HEK293 (cell line): ENCODE data around the gene FOSL1.

ENCODE experiments used
- CTCF ChIA-PET: fragments of 350-600 bp; formaldehyde crosslinking; extraction: SDS; loops from one replicate; lab custom pipeline; 2021; ENCODE audit warnings: antibody characterized with exemption; lab: Yijun Ruan, JAX
- POLR2A ChIA-PET: fragments of 300-600 bp; formaldehyde crosslinking; extraction: SDS; loops from one replicate; lab custom pipeline; 2020; ENCODE audit warnings: antibody characterized with exemption, inconsistent platforms; lab: Yijun Ruan, JAX
- H3K27ac ChIP-seq: fragments of 200-500 bp; sonication (Bioruptor generic); 2 replicates; pipeline ENCODE4 v1.5.1; 2014; ENCODE audit warnings: low read depth, low read length, control low read depth, inconsistent platforms; ENCODE audit errors: extremely low read depth
- H3K36me3 ChIP-seq, 2 experiments: fragments of 200-500 bp in 1 of 2; sonication (Bioruptor generic) in 1 of 2; 1 replicate in 1 of 2; 2 replicates in 1 of 2; pipeline ENCODE4 v1.5.1; 2014 to 2017; ENCODE audit warnings: inconsistent platforms in 2 of 2, low read length in 2 of 2; ENCODE audit not compliant: control insufficient read depth in 2 of 2, insufficient read depth in 1 of 2
- H3K4me1 ChIP-seq: fragments of 200-500 bp; sonication (Bioruptor generic); 2 replicates; pipeline ENCODE4 v1.5.1; 2014; ENCODE audit warnings: mild to moderate bottlenecking, low read length, inconsistent platforms; ENCODE audit not compliant: control insufficient read depth, insufficient read depth
- H3K4me3 ChIP-seq: 2 replicates; pipeline ENCODE4 v1.5.1; 2011; ENCODE audit warnings: low read depth, mild to moderate bottlenecking, control low read depth, low read length, moderate library complexity
- H3K9me3 ChIP-seq: fragments of 200-500 bp; sonication (Bioruptor generic); 2 replicates; pipeline ENCODE4 v1.5.1; 2014; ENCODE audit warnings: low read depth, low read length, inconsistent platforms; ENCODE audit not compliant: control insufficient read depth, insufficient read depth
- GLIS2 ChIP-seq: fragments of 450-650 bp; formaldehyde crosslinking; IDR thresholded peaks from 2 replicates; pipeline ENCODE4 v1.5.1; 2016; ENCODE audit warnings: missing biosample characterization, missing genetic modification characterization
- HOXC10 ChIP-seq: sonication (generic); formaldehyde crosslinking; IDR thresholded peaks from 2 replicates; pipeline ENCODE4 v1.8.1; 2023; ENCODE audit warnings: mild to moderate bottlenecking, missing genetic modification reagents
- MEIS1 ChIP-seq: sonication (generic); formaldehyde crosslinking; IDR thresholded peaks from 2 replicates; pipeline ENCODE4 v1.8.1; 2022; ENCODE audit warnings: missing genetic modification reagents, mild to moderate bottlenecking, borderline replicate concordance
- ZBTB10 ChIP-seq: fragments of 450-650 bp; formaldehyde crosslinking; IDR thresholded peaks from 2 replicates; pipeline ENCODE4 v1.5.1; 2016; ENCODE audit warnings: missing biosample characterization, missing genetic modification characterization
- ZBTB20 ChIP-seq: fragments of 450-650 bp; formaldehyde crosslinking; IDR thresholded peaks from 2 replicates; pipeline ENCODE4 v1.5.1; 2016; ENCODE audit warnings: missing biosample characterization, missing genetic modification characterization
- ZBTB48 ChIP-seq: fragments of 450-650 bp; formaldehyde crosslinking; IDR thresholded peaks from 2 replicates; pipeline ENCODE4 v1.5.1; 2016; ENCODE audit warnings: missing biosample characterization, missing genetic modification characterization
- ZBTB8A ChIP-seq: fragments of 450-650 bp; formaldehyde crosslinking; IDR thresholded peaks from 2 replicates; pipeline ENCODE4 v1.5.1; 2016; ENCODE audit warnings: missing biosample characterization, missing genetic modification characterization
- ZEB2 ChIP-seq: fragments of 450-650 bp; formaldehyde crosslinking; IDR thresholded peaks from 2 replicates; pipeline ENCODE4 v1.5.1; 2016; ENCODE audit warnings: missing biosample characterization, missing genetic modification characterization
- ZNF341 ChIP-seq: fragments of 450-650 bp; formaldehyde crosslinking; IDR thresholded peaks from 2 replicates; pipeline ENCODE4; 2016; ENCODE audit warnings: low read depth, missing biosample characterization, missing genetic modification characterization
- ZNF692 ChIP-seq: fragments of 450-650 bp; formaldehyde crosslinking; IDR thresholded peaks from 2 replicates; pipeline ENCODE4 v1.5.1; 2016; ENCODE audit warnings: missing biosample characterization, missing genetic modification characterization
- ZNF76 ChIP-seq: fragments of 450-650 bp; formaldehyde crosslinking; IDR thresholded peaks from 2 replicates; pipeline ENCODE4; 2016; ENCODE audit warnings: low read depth, missing biosample characterization, missing genetic modification characterization, borderline replicate concordance
- TF ChIP-seq, protein P1 (sequence below): fragments of 450-650 bp; formaldehyde crosslinking; IDR thresholded peaks from 2 replicates; pipeline ENCODE4 v1.5.1; 2016; ENCODE audit warnings: missing biosample characterization, missing genetic modification characterization
- TF ChIP-seq, protein P2 (sequence below): fragments of 450-650 bp; formaldehyde crosslinking; IDR thresholded peaks from 2 replicates; pipeline ENCODE4 v1.5.1; 2016; ENCODE audit warnings: missing biosample characterization, missing genetic modification characterization, borderline replicate concordance
- TF ChIP-seq, protein P3 (sequence below): fragments of 450-650 bp; formaldehyde crosslinking; IDR thresholded peaks from 2 replicates; pipeline ENCODE4 v1.5.1; 2017; ENCODE audit warnings: missing biosample characterization, missing genetic modification characterization
- TF ChIP-seq, protein P4 (sequence below): IDR thresholded peaks from 2 replicates; pipeline ENCODE4 v1.6.1; 2011; ENCODE audit warnings: mild to moderate bottlenecking, low read depth, low read length, borderline replicate concordance

Gene FOSL1

DNA sequence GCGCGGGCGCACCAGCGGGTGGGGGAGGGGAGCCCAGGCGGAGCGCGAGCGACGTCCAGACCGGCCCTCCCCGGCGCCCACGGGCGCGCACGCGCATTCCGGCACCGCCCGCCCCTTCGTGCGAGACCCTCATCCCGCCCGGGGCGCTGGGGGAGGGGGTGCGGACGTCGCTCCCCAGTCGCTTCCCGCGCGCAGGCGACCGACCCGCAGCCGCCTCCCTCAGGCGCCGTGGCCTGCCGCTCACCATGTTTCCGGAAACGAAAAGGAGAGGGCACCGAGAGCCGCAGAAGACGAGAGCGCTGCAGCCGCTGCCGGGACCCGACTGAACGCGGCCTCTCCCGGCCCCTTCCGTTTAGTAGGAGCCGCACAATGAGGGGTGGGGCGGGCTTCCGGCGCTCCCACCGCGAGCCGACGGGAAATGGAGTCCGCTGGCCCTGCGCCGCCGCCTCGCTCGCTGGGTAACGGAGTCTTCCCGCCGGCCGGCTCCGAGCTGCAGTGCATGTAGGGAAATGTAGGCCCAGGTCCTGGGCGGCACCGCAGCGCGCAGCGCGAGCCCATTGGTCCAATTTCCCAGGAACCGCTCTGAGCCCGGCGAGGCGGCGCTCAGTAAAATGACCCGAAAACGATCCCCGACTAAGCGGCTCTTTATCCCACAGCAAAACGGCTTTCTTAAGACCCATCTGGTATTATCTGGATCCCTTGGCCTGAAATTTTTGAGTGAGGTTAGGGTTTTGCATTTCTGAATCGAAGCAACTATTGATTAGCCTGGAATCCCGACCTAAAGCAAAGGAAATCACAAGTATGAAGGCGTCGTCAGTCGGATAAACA lies 42.1 kb downstream of the FOSL1 start, which contains the start of gene CFL1 (continued):
- TF ChIP-seq, protein P1, sequence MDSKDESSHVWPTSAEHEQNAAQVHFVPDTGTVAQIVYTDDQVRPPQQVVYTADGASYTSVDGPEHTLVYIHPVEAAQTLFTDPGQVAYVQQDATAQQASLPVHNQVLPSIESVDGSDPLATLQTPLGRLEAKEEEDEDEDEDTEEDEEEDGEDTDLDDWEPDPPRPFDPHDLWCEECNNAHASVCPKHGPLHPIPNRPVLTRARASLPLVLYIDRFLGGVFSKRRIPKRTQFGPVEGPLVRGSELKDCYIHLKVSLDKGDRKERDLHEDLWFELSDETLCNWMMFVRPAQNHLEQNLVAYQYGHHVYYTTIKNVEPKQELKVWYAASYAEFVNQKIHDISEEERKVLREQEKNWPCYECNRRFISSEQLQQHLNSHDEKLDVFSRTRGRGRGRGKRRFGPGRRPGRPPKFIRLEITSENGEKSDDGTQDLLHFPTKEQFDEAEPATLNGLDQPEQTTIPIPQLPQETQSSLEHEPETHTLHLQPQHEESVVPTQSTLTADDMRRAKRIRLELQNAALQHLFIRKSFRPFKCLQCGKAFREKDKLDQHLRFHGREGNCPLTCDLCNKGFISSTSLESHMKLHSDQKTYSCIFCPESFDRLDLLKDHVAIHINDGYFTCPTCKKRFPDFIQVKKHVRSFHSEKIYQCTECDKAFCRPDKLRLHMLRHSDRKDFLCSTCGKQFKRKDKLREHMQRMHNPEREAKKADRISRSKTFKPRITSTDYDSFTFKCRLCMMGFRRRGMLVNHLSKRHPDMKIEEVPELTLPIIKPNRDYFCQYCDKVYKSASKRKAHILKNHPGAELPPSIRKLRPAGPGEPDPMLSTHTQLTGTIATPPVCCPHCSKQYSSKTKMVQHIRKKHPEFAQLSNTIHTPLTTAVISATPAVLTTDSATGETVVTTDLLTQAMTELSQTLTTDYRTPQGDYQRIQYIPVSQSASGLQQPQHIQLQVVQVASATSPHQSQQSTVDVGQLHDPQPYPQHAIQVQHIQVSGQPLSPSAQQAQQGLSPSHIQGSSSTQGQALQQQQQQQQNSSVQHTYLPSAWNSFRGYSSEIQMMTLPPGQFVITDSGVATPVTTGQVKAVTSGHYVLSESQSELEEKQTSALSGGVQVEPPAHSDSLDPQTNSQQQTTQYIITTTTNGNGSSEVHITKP (tag by site-specific recombination): peak; percentile 79
- peak; percentile 27; the same call in 1 of the 2 replicates for TF ChIP-seq GLIS2 (tag by site-specific recombination)
- peak; percentile 65; the same call in 1 of the 2 replicates for TF ChIP-seq ZNF692 (tag by site-specific recombination)
- TF ChIP-seq, protein P2, sequence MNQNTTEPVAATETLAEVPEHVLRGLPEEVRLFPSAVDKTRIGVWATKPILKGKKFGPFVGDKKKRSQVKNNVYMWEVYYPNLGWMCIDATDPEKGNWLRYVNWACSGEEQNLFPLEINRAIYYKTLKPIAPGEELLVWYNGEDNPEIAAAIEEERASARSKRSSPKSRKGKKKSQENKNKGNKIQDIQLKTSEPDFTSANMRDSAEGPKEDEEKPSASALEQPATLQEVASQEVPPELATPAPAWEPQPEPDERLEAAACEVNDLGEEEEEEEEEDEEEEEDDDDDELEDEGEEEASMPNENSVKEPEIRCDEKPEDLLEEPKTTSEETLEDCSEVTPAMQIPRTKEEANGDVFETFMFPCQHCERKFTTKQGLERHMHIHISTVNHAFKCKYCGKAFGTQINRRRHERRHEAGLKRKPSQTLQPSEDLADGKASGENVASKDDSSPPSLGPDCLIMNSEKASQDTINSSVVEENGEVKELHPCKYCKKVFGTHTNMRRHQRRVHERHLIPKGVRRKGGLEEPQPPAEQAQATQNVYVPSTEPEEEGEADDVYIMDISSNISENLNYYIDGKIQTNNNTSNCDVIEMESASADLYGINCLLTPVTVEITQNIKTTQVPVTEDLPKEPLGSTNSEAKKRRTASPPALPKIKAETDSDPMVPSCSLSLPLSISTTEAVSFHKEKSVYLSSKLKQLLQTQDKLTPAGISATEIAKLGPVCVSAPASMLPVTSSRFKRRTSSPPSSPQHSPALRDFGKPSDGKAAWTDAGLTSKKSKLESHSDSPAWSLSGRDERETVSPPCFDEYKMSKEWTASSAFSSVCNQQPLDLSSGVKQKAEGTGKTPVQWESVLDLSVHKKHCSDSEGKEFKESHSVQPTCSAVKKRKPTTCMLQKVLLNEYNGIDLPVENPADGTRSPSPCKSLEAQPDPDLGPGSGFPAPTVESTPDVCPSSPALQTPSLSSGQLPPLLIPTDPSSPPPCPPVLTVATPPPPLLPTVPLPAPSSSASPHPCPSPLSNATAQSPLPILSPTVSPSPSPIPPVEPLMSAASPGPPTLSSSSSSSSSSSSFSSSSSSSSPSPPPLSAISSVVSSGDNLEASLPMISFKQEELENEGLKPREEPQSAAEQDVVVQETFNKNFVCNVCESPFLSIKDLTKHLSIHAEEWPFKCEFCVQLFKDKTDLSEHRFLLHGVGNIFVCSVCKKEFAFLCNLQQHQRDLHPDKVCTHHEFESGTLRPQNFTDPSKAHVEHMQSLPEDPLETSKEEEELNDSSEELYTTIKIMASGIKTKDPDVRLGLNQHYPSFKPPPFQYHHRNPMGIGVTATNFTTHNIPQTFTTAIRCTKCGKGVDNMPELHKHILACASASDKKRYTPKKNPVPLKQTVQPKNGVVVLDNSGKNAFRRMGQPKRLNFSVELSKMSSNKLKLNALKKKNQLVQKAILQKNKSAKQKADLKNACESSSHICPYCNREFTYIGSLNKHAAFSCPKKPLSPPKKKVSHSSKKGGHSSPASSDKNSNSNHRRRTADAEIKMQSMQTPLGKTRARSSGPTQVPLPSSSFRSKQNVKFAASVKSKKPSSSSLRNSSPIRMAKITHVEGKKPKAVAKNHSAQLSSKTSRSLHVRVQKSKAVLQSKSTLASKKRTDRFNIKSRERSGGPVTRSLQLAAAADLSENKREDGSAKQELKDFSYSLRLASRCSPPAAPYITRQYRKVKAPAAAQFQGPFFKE (tag by site-specific recombination): no peak
- TF ChIP-seq ZBTB10 (tag by site-specific recombination): peak; percentile 43
- TF ChIP-seq ZBTB48 (tag by site-specific recombination): peak; percentile 29; the same call in 1 of the 2 replicates
- TF ChIP-seq ZBTB20 (tag by site-specific recombination): peak; percentile 26
- TF ChIP-seq, all 188 proteins: peak for 43

GRCh38 chr11:65857500-65857852 lies 42.7 kb downstream of the FOSL1 start:
- H3K4me1 ChIP-seq: peaks cover 4% of the 10 kb centered on the region; the same call in 1 of the 2 replicates
- no peaks in the 10 kb centered on the region for H3K9me3 ChIP-seq
- peak overlapping the region; percentile 95 for H3K4me3 ChIP-seq
- ChIA-PET POLR2A (interaction anchor here (0.6 to 6.5 kb wide), 13 partner anchors 12 to 153 kb away, joined by 3 to 121 read pairs (median 6); partner anchors contain the start of genes BANF1, CCDC85B, EIF1AD and FIBP), CTCF (interaction anchor here (1.1 to 6.3 kb wide), 2 partner anchors 30 to 77 kb away, joined by 3 to 118 read pairs; partner anchors contain the start of genes CCDC85B and FIBP)
- peak overlapping the region; percentile 79 for H3K27ac ChIP-seq
- H3K36me3 ChIP-seq: peaks cover 0 to 54% of the 10 kb centered on the region in 2 experiments; a peak in 1 of 3 replicates
- TF ChIP-seq HOXC10 (CRISPR knock-in tag) (no peak), ZNF76 (tag by site-specific recombination) (peak; percentile 45; the same call in 1 of the 2 replicates), ZNF341 (peak; percentile 98), ZBTB8A (0 out of 2 replicates have a peak, but pooled peaks have one; percentile 32), MEIS1 (CRISPR knock-in tag) (peak; percentile 28; the same call in 1 of the 2 replicates), ZEB2 (tag by site-specific recombination) (peak; percentile 16)
- TF ChIP-seq, protein P3, sequence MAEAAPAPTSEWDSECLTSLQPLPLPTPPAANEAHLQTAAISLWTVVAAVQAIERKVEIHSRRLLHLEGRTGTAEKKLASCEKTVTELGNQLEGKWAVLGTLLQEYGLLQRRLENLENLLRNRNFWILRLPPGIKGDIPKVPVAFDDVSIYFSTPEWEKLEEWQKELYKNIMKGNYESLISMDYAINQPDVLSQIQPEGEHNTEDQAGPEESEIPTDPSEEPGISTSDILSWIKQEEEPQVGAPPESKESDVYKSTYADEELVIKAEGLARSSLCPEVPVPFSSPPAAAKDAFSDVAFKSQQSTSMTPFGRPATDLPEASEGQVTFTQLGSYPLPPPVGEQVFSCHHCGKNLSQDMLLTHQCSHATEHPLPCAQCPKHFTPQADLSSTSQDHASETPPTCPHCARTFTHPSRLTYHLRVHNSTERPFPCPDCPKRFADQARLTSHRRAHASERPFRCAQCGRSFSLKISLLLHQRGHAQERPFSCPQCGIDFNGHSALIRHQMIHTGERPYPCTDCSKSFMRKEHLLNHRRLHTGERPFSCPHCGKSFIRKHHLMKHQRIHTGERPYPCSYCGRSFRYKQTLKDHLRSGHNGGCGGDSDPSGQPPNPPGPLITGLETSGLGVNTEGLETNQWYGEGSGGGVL: no peak
- TF ChIP-seq, protein P4, sequence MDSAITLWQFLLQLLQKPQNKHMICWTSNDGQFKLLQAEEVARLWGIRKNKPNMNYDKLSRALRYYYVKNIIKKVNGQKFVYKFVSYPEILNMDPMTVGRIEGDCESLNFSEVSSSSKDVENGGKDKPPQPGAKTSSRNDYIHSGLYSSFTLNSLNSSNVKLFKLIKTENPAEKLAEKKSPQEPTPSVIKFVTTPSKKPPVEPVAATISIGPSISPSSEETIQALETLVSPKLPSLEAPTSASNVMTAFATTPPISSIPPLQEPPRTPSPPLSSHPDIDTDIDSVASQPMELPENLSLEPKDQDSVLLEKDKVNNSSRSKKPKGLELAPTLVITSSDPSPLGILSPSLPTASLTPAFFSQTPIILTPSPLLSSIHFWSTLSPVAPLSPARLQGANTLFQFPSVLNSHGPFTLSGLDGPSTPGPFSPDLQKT: no peak
